ENCODE measurements around the gene PACRG.

The PACRG gene

DNA sequence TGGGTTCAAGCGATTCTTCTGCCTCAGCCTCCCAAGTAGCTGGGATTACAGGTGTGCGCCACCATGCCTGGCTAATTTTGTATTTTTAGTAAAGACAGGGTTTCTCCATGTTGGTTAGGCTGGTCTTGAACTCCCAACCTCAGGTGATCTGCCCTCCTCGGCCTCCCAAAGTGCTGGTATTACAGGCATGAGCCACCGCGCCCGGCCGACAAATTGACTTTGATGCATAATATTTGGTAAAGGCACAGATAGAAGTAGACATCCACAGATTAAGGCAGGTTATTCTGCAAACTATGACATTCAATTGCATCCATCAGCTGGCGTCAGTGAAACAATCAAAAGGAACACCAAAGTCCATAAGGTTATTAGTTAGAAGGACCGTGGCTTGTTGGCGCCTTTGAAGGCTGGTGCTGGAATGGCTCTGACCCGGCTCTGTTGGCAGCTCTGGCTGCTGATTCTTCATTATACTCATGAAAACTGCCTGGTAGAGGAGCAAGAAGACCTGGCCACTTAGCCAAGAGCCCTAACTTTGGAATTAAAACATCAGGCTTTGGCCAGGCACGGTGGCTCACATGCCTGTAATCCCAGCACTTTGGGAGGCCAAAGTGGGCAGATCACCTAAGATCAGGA lies 589.2 kb downstream of the PACRG start:
- peak in 5 of 42 donors; percentile 15 to 52 (median 32) for DNase-seq
- intact Hi-C loops (cut with DNase I): loop anchor here (10.0 kb wide), 1 partner anchor 52 kb away; no protein-coding TSS in a partner anchor

DNA sequence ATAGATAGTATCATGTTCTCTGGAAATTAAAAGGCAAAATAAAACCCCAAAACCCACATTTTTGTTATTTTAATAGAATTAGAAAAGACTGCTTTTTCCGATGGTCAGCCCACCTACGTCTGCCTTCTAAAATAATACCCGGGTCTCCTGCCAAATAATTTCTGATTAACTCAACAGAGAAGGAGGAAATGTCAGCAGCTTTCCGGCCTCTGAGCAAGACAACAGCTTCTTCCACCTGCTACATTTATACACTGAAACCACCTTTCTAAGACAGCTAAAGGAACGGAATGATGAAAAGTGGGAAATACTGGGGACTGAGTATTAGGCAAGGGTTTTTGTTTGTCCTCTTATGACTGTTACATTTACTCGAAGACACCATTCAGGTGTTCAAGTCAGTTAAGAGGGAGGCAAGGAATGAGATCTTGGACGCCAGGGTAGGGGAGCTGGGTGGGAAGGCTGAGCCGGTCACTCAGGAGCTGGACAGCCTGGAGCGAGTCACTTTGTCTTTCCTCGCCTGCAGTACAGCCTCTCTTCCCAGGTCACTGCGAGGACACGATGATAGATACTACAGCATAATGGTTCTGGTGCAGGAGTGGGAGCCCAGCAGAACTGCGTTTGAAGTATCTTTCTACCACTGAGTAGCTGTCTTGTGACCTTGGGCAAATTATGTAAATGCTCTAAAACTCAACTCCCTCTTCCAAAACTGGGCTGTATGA lies 590.5 kb downstream of the PACRG start:
- peak in 5 of 42 donors; percentile 13 to 43 (median 21) for DNase-seq
- intact Hi-C loops (cut with DNase I): loop anchor here (10.0 kb wide), 1 partner anchor 53 kb away; no protein-coding TSS in a partner anchor

DNA sequence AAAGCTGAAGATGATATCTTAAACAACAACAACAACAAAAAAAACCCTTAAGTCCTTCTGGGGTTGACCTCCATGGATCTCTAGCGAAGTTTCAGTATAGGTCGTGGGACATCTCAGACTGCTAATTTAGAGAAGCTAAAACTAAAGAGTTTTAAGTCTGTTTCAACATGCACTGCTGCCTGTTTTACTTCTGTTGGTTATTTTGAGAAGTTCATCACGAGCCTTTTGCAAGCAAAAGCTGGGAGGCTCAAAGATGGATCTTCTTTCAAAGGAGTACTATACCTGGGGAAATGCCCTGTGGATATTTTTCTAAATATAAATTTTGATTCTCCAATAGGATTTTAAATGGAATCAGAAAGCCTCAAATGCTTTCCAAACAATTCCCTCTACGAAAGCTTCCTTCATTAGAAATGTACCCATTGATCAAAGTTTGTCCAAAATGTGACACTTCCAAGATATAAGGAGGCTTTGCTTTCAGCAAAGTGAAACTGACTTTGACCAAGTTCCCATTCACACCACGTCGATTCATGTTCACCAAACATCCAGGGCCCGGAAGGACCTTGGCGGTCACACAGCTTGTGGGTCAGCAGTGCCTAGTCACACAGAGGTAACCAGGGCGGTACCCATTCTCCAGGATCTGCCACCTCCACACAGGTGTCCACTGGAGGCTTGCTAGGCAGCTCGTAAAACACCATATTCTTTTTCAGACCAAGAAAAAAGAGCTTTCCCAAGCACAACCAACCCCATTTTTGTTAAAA lies 592.0 kb downstream of the PACRG start:
- intact Hi-C loops (cut with DNase I): loop anchor here (10.0 kb wide), 2 partner anchors 55 to 135 kb away; no protein-coding TSS in a partner anchor
- peak in 2 of 42 donors; percentile 38 to 47 for DNase-seq

DNA sequence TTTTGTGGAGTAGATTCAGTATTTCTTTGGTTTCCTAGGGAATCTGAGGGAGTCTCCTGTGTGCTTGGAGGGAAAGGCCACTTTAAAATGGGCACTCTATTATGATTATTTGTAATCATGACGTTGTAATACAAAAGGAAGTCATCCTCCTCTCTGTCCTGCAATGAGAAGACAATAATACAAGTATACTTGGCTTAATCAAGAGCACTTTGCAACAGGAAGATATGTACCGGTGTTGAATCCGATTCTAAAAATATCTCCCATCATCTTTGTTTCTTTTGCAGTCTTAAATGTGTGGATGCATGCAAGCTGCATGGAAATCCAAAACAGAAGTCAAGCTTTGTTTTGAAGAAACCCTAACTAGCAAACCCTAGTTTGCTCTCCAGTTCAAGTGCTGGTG lies 592.6 kb downstream of the PACRG start:
- no peak for DNase-seq

DNA sequence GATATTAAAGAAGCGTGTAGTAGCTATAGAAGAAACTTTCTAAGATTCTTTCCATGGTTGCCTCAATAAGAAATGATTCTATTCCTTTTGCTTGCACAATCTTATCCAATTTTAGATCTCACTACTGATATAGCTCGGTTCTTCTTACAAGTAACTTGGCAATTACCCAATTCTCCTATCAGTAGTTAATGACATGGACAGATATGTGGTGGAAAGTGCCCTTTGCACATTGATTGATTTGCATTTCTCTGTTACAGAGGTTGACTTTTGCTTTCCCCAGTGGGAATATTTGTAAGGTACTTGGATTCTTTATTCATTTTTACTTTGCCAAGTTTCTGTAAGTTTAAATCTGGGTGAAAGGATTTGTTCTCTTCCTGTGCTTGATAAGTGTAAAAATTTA lies 593.0 kb downstream of the PACRG start:
- DNase-seq: no peak

More for the DNA sequence above, 592.6 kb downstream of the PACRG start:
- intact Hi-C loops (cut with DNase I): loop anchor here (10.0 kb wide), 1 partner anchor 136 kb away; no protein-coding TSS in a partner anchor

DNA sequence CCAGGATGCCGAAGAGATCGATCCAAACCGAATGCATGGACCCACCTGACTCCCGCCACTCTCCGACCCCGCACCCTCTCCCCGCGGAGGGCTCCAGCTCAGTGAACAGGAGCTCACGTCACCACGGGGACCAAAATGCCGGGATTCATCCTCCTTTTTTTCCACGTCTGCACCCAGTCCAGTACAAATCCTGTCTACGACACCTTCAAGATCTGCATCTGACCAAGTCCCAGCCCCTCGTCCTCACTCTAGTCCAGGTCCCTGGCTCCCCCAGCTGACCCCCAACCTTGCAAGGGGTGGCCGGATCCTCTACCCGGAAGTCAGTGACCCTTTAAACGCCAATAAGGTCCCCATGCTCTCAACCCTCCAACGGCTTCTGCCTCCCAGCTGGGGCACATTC lies 593.9 kb downstream of the PACRG start:
- DNase-seq: peak in 1 of 42 donors; percentile 41
- intact Hi-C loops (cut with DNase I): loop anchor here (10.0 kb wide), 1 partner anchor 137 kb away; no protein-coding TSS in a partner anchor

More for the DNA sequence above, 593.0 kb downstream of the PACRG start:
- intact Hi-C loops (cut with DNase I): loop anchor here (10.0 kb wide), 1 partner anchor 136 kb away; no protein-coding TSS in a partner anchor

DNA sequence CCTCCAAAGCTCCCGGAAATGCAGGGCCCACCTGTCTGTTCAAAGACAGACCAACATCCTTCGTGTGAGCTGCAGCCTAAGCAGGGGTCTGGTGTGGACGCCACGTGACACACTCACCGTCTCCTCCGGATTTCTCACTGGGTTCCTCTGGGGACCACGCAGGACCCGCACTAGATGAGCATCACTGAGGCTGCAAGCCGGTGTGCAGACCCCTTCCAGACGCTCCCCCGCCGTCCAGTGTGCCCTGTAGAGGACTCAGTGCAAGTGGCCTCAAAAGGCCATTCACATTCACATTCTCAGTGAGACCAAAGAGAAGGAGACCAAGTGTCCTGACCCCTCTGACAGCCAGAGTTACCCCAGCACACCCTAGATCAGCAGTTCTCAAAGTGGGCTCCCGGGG lies 595.5 kb downstream of the PACRG start:
- peak in 2 of 42 donors; percentile 42 to 43 for DNase-seq
- intact Hi-C loops (cut with DNase I): loop anchor here (10.0 kb wide), 1 partner anchor 138 kb away; no protein-coding TSS in a partner anchor

DNA sequence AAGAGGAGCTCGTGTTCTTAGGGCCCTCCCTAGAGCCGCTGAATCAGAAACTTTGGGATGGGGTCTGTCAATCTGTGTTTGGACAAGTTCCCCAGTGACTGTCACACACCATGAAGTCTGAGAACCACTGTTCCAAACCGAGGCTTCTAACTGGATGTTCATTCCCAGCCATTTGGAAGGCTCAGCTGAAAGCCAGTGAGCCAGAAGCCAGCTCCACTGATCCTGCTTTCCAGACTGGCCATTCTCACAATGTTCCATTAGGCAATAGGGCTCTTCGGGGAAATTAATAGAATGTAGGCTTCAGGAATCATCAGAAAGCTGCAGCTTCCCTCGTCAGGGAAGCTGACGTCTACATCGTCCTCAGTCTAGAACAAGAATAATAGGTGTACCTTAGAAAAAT lies 595.9 kb downstream of the PACRG start:
- DNase-seq: peak in 19 of 42 donors; percentile 40 to 79 (median 59)
- intact Hi-C loops (cut with DNase I): loop anchor here (10.0 kb wide), 1 partner anchor 139 kb away; no protein-coding TSS in a partner anchor

DNA sequence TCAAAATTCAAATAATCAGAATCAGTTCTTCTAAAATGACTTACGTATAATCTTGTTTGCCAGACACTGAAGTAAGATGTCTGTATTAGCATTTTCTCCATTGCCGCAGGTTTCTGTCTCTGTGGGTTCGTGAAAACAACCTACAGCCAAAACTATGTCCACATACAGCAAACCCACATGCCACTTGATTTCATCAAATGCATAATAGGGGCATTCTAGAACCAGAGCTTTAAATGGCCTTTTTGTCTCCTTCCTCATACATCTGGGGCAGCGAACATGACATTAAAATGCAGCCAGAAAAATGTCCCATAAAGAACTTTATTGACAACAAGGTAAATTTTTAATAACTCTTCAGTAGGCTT lies 596.5 kb downstream of the PACRG start:
- intact Hi-C loops (cut with DNase I): loop anchor here (10.0 kb wide), 1 partner anchor 140 kb away; no protein-coding TSS in a partner anchor
- peak in 5 of 42 donors; percentile 15 to 62 (median 49) for DNase-seq

DNA sequence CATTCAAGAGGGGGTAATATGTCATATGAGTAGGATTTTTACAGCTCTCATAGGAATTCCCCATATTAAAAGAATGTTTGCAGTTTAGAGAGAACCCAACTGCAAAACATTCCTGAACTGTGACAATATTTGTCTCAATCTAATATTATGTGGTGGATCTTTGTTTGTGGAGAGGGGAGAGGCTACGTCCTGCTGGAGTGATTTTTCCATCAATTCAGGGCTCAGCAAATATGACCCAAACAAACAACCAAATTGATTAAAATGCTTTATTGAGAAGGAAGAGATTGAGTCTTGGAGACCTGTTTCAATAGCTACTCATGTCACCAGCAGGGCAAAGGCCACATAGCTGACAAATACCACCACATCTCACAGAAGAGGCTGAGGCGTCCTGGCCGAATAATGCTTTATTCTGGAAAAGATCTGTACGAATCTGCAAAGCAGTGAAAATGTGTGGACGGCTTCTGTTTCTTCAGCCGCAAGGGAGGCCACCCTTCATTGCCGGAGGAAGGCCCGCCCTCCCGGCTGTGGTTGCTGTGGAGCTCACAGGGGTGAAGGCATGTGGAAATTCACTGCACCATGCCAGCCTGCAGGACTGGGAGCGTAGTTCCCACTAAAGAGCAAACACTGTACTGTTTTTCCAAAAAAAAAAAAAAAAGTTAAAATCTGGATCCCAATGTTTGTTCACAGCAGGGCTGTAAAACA lies 597.1 kb downstream of the PACRG start:
- peak; percentile 64 to 91 (median 79) for DNase-seq
- intact Hi-C loops (cut with DNase I): loop anchor here (10.0 kb wide), 1 partner anchor 140 kb away; no protein-coding TSS in a partner anchor

DNA sequence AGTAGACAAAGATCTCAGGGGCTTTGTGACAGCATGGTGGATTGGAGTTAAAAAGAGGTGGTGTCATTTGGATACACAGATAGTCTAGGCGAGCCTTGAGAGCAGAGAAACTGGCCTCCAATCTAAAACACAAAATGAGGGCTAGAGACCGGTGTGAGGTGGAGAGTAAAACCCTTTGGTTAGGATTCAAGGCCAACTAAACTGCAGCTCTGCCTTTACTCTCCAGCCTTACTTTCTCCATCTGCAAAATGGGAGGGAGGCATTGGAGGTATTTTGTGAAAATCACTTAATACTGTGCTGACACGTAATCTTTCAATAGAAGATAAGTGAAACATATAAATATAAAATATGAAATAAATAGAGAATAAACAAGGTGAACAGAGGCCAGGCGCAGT lies 597.6 kb downstream of the PACRG start:
- intact Hi-C loops (cut with DNase I): loop anchor here (10.0 kb wide), 1 partner anchor 141 kb away; no protein-coding TSS in a partner anchor
- DNase-seq: no peak

DNA sequence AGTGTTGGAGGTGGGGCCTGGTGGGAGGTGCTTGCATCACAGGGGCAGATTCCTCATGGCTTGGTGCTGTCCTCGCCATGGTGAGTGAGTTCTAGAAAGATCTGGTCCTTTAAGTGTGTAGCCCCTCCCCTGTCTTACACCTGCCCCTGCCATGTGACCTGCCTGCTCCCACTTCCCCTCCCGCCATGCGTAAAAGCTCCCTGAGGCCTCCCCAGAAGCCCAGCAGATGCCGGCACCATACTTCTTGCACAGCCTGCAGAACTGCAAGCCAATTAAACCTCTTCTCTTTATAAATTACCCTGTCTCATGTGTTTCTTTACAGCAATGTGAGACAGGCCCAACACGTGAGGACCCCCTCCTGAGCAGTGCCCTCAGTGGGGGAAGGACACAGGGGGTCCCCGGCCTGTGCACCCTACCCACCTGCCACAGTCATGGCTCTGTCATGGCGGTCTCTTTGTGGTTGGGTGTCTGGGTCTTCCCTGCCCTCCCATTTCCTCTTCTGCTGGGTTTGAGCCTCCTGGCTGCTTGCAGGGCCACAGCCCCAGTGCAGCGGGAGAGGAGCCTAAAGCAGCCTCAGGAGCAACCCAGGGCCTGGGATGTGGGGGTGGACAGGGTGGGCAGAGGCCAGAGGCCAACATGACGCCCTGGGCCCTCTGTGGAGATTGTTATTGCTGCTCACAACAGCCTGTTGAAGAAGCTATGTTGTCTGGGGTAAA lies 599.5 kb downstream of the PACRG start:
- peak in 6 of 42 donors; percentile 0 to 23 (median 10) for DNase-seq
- intact Hi-C loops (cut with DNase I): loop anchor here (10.0 kb wide), 1 partner anchor 143 kb away; no protein-coding TSS in a partner anchor

DNA sequence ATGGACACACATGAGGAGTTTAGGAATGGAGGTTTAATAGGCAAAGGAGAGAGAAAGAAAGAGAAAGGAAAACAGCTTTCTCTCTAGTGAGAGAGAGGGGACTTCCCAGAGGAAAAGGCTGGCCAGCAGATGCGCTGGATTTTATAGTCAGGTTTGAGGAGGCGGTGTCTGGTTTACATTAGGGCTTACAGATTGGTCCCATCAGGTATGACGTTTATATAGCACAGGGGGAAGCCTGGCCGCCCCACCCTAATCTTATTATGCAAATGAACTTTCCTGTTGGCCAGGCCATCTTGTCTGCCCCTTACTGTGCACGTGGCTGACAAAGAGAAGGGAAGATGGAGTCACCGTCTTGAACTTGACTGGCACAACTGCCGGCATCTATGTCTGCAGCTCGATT lies 600.1 kb downstream of the PACRG start:
- intact Hi-C loops (cut with DNase I): loop anchor here (10.0 kb wide), 1 partner anchor 143 kb away; no protein-coding TSS in a partner anchor
- peak in 6 of 42 donors; percentile 6 to 33 (median 19) for DNase-seq

DNA sequence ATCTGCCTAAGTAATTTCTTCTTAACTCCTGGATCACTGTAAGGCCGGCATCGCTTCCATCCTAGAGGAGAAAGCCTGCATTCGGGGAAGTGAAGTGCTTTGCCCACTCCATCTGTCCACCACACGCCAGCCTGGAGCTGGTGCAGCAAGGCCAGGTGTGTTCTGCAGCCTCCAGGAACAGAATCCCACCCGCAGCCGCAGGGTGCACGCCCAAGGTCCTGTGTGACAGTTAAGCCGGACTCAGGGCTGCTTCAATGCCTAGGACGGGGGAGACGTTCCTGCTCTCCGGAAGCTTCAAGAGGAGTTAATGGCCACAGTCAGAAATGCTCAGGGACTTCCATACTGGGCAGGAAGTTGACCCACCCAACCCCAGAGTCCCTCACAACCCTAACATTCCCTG lies 600.6 kb downstream of the PACRG start:
- intact Hi-C loops (cut with DNase I): loop anchor here (10.0 kb wide), 1 partner anchor 144 kb away; no protein-coding TSS in a partner anchor
- DNase-seq: peak in 9 of 42 donors; percentile 4 to 36 (median 14)

DNA sequence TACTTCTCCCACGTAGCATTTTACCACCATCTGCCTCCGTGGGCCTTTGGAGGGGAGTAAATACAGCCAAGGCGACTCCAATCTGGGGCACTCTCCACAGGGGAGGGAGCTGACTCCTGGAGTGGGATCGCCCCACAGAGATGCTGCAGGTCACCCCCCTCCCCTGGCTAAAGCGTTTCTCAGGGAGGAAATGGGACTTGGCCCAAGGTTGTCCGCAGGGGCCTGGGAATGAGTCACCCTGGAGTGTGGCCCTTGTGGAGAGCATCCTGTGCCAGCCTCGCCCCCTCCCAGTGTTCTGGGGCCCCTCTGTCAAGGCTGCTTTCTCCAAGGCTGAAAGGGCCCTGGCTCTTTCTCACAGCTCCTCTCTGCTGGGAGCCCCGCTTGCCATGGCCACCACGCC lies 602.2 kb downstream of the PACRG start:
- intact Hi-C loops (cut with DNase I): loop anchor here (10.0 kb wide), 1 partner anchor 145 kb away; no protein-coding TSS in a partner anchor
- DNase-seq: peak in 25 of 42 donors; percentile 11 to 84 (median 55)

DNA sequence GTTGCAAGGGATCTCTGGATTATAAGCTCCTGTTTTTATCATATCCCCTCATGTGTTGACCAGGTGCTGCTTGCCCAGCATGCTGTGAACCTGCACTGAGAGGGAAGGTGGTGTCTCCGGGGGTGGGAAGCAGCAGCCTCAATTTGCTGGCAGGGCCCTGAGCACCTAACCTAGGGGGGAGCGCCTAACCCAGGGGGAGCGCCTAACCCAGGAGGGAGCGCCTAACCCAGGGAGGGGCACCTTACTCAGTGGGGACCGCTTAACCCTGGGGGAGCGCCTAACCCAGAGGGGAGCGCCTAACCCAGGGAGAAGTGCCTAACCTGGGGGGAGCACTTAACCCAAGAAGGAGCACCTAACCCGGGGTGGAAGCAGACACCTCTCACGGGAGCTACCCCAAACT lies 603.5 kb downstream of the PACRG start:
- intact Hi-C loops (cut with DNase I): no loop called here
- DNase-seq: peak in 9 of 42 donors; percentile 3 to 38 (median 12)

DNA sequence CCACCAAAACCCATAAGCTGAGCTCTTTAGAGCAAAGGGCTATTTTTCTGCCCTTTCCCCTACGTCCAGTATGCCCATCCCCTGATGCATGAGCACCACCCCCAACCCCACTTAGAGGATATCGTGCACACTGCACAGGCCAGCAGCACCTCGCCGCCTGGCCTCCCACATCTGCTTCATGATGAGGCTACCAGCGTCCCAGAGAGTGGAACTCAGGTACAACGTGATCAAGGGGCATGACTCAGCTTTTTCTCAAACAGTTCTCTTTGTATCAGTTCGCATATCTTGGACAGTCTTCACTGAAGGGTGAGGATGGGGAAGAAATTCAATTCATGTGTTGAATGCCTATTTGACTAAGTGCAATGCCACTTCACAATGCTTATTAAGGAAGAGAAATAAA lies 604.8 kb downstream of the PACRG start:
- intact Hi-C loops (cut with DNase I): no loop called here

More for the DNA sequence above, 604.8 kb downstream of the PACRG start:
- DNase-seq: peak in 2 of 42 donors; percentile 4 to 11
